Ovary (tissue), 3 donors: ENCODE data around the gene FH.

ENCODE experiments used
- CTCF ChIP-seq, 3 donors: fragments of 450-650 bp in 2 of 3; fragments of 200-600 bp in 1 of 3; IDR thresholded peaks; one replicate each; pipeline versions ENCODE4 v1.5.1 to v1.8.0; 2016 to 2022; ENCODE audit warnings: antibody characterized with exemption in 3 of 3, mild to moderate bottlenecking in 1 of 3
- EP300 ChIP-seq: sonication (generic); formaldehyde crosslinking; IDR thresholded peaks from one replicate; pipeline ENCODE4 v1.6.1; 2017; ENCODE audit warnings: antibody characterized with exemption
- donor health status: DM: no; HTN: no; CAD: no.

- TF ChIP-seq CTCF (IDR thresholded peaks at IDR 0.05) (no peak), EP300 (no peak)
These were observed 65.8 kb downstream of the FH start for GRCh38 chr1:241453732-241454131.
